Fibroblast of peridontal ligament (primary cell): Measurements from ENCODE around the gene CLIC4.

Experiments
- DNase-seq: peaks from one replicate; pipeline ENCODE4 v3.0.0-alpha.2; 2010; ENCODE audit errors: extremely low read depth

CLIC4 gene

GRCh38 chr1:24858277-24858676 is 113.0 kb downstream of the CLIC4 start:
- no peak for DNase-seq

- no peak for DNase-seq
Measured at GRCh38 chr1:24859063-24860010, 114.1 kb downstream of the CLIC4 start.

- no peak for DNase-seq
Measured at GRCh38 chr1:24860841-24861240, 115.6 kb downstream of the CLIC4 start.

GRCh38 chr1:24861821-24862727 is 116.8 kb downstream of the CLIC4 start:
- DNase-seq: peak; percentile 34

GRCh38 chr1:24862775-24863483 is 117.7 kb downstream of the CLIC4 start:
- DNase-seq: no peak

- DNase-seq: no peak
Measured at GRCh38 chr1:24864370-24864777, 119.1 kb downstream of the CLIC4 start.

- no peak for DNase-seq
Measured at GRCh38 chr1:24865168-24865567, 119.9 kb downstream of the CLIC4 start.

GRCh38 chr1:24865587-24865986 is 120.3 kb downstream of the CLIC4 start:
- DNase-seq: no peak

- DNase-seq: no peak
Measured at GRCh38 chr1:24866211-24867083, 121.2 kb downstream of the CLIC4 start.

- no peak for DNase-seq
Measured at GRCh38 chr1:24867084-24867870, 122.0 kb downstream of the CLIC4 start.

GRCh38 chr1:24868016-24868875 is 123.0 kb downstream of the CLIC4 start:
- DNase-seq: no peak

GRCh38 chr1:24870551-24871195 is 125.4 kb downstream of the CLIC4 start:
- DNase-seq: no peak

- DNase-seq: no peak
Measured at GRCh38 chr1:24871306-24871901, 126.2 kb downstream of the CLIC4 start.

GRCh38 chr1:24872061-24872850 is 127.0 kb downstream of the CLIC4 start:
- no peak for DNase-seq

- DNase-seq: no peak
Measured at GRCh38 chr1:24873148-24873547, 127.9 kb downstream of the CLIC4 start.

GRCh38 chr1:24874056-24874455 is 128.8 kb downstream of the CLIC4 start:
- no peak for DNase-seq

- no peak for DNase-seq
Measured at GRCh38 chr1:24874611-24875234, 129.5 kb downstream of the CLIC4 start.
